Mammary epithelial cell (primary cell): ENCODE measurements around the gene TOP2B.

ENCODE experiments used
- EZH2 ChIP-seq: IDR thresholded peaks from 2 replicates; pipeline ENCODE4 v1.6.1; 2012; ENCODE audit warnings: low read length, inconsistent platforms, borderline replicate concordance
- TF ChIP-seq, protein P1 (sequence below), 2 donors: IDR thresholded peaks in 1 of 2; conservative IDR thresholded peaks in 1 of 2; 2 replicates each; pipeline ENCODE4 v1.5.1; 2011 to 2012; ENCODE audit warnings: inconsistent platforms in 2 of 2, low read length in 2 of 2, mild to moderate bottlenecking in 2 of 2, control low read depth in 1 of 2, low read depth in 1 of 2; ENCODE audit not compliant: insufficient read depth in 1 of 2; ENCODE audit errors: extremely low read depth in 1 of 2

DNA sequence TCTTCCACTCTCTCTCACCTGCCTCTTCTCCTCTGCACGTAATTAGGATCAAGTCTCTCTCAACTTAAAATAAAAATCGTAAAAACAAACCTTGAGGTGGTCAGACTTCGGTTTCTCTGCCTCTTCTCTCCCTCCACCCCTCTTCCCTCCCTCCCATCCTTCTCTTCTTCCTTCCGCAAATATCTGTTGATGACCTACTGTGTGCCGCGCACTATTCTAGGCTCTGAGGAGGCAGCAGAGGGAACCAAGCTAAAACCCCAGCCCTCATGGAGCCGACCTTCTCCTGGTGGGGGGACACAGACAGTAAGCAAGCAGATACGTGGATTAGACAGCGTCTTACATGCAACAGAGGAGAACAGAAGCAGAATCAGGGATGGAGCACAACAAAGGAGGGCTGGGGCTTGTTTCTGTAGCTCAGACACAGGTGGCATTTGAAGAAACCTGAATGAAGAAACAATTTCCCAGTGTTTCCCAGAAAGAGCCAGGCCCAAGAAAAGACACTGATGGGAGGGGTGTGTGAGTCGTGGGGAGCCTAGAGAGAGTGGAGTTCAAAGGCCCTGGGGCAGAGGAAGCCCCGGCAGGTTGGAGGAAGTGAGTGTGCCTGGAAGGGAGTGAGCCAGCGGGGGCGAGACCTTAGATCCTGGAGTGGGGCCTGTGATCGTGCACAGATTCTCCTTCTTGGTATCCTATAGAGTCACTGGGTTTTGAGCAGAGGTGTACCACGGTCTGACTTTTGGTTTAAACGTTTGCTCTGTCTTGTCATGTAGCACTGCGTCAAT is 80.5 kb downstream of the TOP2B start:
- no peak for TF ChIP-seq EZH2
- TF ChIP-seq, protein P1, sequence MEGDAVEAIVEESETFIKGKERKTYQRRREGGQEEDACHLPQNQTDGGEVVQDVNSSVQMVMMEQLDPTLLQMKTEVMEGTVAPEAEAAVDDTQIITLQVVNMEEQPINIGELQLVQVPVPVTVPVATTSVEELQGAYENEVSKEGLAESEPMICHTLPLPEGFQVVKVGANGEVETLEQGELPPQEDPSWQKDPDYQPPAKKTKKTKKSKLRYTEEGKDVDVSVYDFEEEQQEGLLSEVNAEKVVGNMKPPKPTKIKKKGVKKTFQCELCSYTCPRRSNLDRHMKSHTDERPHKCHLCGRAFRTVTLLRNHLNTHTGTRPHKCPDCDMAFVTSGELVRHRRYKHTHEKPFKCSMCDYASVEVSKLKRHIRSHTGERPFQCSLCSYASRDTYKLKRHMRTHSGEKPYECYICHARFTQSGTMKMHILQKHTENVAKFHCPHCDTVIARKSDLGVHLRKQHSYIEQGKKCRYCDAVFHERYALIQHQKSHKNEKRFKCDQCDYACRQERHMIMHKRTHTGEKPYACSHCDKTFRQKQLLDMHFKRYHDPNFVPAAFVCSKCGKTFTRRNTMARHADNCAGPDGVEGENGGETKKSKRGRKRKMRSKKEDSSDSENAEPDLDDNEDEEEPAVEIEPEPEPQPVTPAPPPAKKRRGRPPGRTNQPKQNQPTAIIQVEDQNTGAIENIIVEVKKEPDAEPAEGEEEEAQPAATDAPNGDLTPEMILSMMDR (conservative IDR thresholded peaks at IDR 0.05 in 1 of 2, IDR thresholded peaks at IDR 0.05 in 1 of 2; ENCODE audit: extremely low read depth in 1 of 2, insufficient read depth in 1 of 2, low read depth in 1 of 2, low read length in 2 of 2) = no peak
